8988T (cell line): ENCODE results near the gene DIAPH2.

Source experiments
- DNase-seq: peaks from one replicate; pipeline ENCODE4 v3.0.0; 2011

DIAPH2 gene

GRCh38 chrX:97210501-97210900, 525.9 kb downstream of the DIAPH2 start:
- DNase-seq = no peak

DNA sequence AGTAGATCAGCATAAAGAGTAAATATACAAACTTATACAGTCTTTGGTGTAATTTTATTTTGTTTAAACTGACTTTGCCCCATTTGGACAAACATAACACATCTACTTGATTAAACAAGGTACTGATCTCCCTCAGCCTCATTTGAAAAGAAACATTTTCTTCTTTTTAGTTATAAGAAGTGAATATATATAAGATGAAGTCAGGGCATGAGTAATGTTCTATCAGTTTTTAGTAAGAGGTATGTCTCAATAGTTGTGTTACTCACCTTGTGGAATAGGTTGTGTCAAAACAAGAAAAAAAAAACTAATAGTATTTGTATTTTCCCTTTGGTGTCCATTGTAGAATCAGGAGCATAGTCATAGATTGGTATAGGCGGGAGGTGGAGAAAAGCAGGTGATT, 526.4 kb downstream of the DIAPH2 start:
- DNase-seq = no peak

GRCh38 chrX:97215186-97215585, 530.5 kb downstream of the DIAPH2 start:
- no peak for DNase-seq

DNA sequence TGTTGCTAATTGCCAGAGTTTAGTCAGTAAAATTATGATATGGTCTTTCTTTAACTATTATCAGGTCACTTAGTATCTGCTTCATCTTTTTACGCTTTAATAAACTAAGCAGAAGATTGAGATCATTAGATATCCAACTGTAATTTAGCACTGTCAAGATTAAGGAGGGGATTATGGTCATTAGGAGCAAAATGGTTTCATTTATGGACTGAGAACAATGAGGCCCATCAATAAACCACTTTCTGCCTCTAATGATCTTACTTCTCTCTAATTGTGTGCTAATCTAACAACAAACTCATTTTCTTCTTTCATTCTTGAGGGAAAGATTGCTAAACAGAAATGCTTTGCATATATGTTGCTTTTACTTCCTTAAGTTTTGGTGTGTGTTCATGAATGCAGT, 539.5 kb downstream of the DIAPH2 start:
- no peak for DNase-seq

- DNase-seq = no peak
Observed at GRCh38 chrX:97229318-97229717, 544.7 kb downstream of the DIAPH2 start.

DNA sequence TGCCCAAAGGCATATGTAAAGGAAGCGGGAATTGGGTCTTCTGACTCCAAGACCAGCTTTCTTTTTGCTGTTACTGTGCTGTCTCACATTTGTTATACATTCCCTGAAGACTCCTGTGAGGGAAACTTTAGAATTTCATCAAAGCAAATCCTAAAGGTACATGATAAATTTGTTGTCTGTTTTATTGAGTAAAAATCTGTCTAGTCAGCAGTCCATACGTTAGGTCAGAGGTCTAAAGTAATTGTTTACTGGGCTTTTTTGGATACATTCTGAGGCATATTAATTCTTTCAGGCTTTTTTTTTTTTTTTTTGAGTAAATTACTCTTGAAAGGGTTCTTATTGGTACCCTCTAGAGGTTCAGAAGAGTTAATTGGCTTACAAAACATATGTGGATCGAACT, 546.3 kb downstream of the DIAPH2 start:
- no peak for DNase-seq

DNA sequence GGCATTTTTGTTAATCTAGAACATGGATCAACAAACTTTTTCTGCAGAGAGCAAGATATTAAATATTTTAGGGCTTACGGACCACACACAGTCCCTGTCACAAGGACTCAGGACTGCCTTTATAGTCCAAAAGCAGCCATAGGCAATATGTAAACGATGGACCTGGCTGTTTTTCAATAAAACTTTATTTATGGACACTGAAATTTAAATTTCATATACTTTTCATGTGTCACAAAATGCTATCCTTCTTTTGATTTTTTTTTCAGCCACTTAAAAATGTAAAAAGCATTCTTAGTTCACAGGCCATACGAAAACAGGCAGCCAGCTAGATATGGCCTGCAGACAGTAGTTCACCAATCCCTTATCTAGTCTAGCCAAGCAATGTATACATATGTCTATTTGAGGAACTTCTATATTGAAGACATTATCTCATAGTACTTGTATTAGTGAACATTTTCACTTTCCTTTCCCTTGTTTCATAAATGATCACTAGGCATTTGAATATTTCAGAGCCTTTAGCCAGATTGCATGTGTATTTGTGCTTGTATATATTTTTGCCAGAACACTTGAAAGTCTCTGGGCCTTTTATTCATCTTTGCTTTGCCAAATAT, 549.9 kb downstream of the DIAPH2 start:
- no peak for DNase-seq

GRCh38 chrX:97238632-97239031, 554.0 kb downstream of the DIAPH2 start:
- DNase-seq = no peak

GRCh38 chrX:97252111-97252510, 567.5 kb downstream of the DIAPH2 start:
- no peak for DNase-seq

GRCh38 chrX:97260679-97261078, 576.0 kb downstream of the DIAPH2 start:
- DNase-seq = no peak

DNA sequence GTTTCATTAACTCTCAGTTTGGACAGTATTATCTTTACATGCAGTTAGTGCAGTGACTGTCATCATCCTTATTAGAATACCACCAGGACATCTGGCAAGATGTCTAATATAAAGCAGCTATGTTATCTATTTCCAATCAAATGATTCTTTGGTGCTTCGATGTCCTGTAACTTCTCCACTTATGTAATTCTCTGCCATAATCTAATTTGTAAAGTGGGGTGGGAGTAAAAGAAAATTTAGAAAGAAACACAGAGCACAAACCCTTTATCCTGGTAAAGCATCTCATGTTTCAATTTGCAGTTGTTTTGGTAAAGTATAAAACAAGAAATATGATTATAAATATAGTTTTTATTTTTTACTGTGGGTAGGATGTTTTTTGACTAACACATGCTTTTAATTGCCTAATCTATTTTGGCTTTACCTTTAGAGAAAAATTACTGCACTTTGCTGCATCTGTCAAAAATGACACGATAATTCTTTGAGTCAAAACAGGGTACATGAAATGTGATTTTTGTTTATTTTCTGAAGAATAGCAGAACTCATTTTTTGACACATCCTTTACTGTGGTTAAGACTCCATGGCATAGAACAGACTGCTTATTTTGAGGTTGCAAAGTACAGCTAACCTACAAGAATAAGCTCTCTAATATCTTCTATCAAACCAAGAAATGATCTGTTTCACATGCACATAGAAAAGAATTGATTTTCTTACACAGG, 581.9 kb downstream of the DIAPH2 start:
- no peak for DNase-seq

DNA sequence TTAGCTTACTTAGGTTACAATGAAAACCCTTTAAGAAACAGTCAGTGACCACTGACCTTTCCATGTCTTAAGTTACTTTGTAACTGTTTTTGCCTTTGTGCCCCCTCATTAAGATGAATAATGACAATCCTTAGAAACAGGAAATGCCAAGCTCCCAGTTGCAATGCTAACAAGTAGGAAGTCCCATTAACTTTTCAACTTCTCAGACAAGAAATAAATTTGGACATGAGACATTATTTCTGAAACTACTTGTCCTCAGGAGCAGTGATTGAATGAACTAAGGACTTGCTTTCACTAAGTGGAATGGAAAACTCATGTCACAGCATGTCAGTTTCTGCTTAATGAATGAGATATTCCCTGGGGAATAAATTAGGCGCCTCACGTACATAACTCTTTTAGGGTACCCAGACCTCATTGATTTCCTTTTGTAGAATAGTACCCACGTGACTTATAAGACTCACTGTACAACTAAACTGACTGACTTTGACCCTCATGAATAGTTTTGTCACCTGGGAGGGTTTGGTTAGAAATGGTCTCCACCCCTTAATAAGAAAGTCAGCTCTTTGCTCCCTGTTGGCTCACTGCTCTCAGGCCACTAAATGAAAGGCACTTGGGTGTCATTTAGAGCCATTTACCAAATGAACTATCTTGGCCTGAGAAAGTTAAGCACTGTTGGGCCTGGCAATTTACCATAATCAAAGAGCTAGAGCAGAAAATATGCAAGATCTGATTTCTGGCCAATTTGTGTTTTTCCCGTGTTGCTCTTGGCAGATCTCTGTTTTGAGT, 582.9 kb downstream of the DIAPH2 start:
- no peak for DNase-seq

DNA sequence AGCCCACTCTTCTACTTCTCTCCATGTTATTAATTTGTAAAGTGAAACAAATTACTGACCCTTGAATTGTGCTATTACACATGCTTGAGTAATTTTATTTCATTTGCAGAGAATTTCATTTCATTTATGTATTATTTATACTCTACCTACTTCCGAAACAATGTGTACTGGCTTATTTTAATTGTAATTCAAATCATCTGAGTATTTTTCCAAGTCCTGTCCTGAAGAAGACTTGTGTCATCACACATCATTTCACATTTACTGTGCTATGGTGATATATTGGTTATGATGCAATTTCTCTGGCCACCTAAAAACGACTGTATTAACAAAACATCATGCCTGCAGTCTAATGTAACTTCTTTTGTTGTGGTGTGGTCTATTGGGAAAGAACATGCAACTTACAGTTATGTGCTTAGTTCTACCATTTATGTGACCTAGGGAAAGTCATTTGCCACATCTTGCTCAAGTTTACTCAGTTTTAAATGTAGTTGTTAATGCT, 583.6 kb downstream of the DIAPH2 start:
- DNase-seq = no peak

- no peak for DNase-seq
Observed at GRCh38 chrX:97284531-97284930, 599.9 kb downstream of the DIAPH2 start.

GRCh38 chrX:97290199-97290598, 605.6 kb downstream of the DIAPH2 start:
- DNase-seq = no peak

GRCh38 chrX:97294041-97294440, 609.4 kb downstream of the DIAPH2 start:
- no peak for DNase-seq

- DNase-seq = no peak
Observed at GRCh38 chrX:97295954-97296353, 611.3 kb downstream of the DIAPH2 start.

- DNase-seq = no peak
Observed at GRCh38 chrX:97306771-97307470, 622.3 kb downstream of the DIAPH2 start.

DNA sequence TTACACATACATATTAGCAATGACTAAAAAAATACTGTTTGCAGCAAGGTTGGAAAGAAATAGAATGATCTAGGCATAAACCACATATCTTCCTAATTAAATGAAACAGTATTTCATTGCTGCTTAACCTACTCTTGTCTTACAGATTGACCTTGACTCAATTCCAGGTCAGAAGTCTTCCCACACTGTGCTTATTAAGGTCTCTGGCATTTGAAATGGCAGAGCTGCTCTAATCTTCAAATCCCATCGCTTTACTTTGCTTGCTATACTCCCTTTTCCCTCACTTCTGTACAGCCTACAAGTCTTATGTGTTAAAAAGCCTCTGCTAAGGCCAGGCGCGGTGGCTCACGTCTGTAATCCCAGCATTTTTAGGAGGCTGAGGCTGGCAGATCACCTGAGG, 623.5 kb downstream of the DIAPH2 start:
- DNase-seq = no peak

- DNase-seq = no peak
Observed at GRCh38 chrX:97309487-97310116, 625.0 kb downstream of the DIAPH2 start.

DNA sequence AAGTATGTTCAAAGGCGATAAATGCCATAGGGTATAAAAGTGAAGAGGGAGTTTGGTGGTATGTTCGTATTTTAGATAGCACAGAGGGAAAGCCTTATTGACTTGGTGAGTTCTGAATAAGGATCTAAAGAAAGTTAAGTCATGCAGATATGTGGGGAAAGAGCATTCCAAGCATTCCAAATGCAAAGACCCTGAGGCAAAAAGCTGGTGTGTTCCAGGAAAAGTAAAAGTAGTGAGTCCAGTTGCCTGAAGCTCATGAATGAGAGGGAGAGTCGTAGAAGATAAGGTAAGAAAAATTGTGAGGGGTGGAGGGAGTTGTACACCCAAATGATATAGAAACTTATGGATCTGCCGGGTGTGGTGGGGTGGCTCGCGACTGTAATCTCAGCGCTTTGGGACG, 625.7 kb downstream of the DIAPH2 start:
- no peak for DNase-seq

- no peak for DNase-seq
Observed at GRCh38 chrX:97311066-97311778, 626.6 kb downstream of the DIAPH2 start.
